Hippocampal formation (tissue), 2 donors: ENCODE results near the gene APOD.
"Not testable (repeated sequence)": the region's sequence is repeated elsewhere in the genome, so short reads cannot be mapped to it uniquely, and the experiment has no call there.

ENCODE experiments used
- DNase-seq, 2 donors: peaks; one replicate each; lab custom pipeline; 2025; lab: John Stamatoyannopoulos, UW

The APOD gene

GRCh38 chr3:195617784-195618659 lies 34.3 kb upstream of the APOD start:
- not testable (repeated sequence) for DNase-seq

- DNase-seq = not testable (repeated sequence)
These were observed 33.4 kb upstream of the APOD start for GRCh38 chr3:195617134-195617533.

GRCh38 chr3:195616681-195617080 lies 32.9 kb upstream of the APOD start:
- no peak for DNase-seq

GRCh38 chr3:195615952-195616537 lies 32.3 kb upstream of the APOD start:
- not testable (repeated sequence) for DNase-seq

GRCh38 chr3:195614672-195615504 lies 31.1 kb upstream of the APOD start:
- DNase-seq = not testable (repeated sequence)

GRCh38 chr3:195613468-195614069 lies 29.8 kb upstream of the APOD start:
- DNase-seq = no peak

GRCh38 chr3:195612075-195612800 lies 28.5 kb upstream of the APOD start:
- no peak for DNase-seq

GRCh38 chr3:195609229-195609628 lies 25.5 kb upstream of the APOD start:
- DNase-seq = no peak

GRCh38 chr3:195601785-195602184 lies 18.0 kb upstream of the APOD start:
- not testable (repeated sequence) for DNase-seq

GRCh38 chr3:195601382-195601781 lies 17.6 kb upstream of the APOD start:
- no peak for DNase-seq

GRCh38 chr3:195599926-195600325 lies 16.2 kb upstream of the APOD start:
- not testable (repeated sequence) for DNase-seq

GRCh38 chr3:195599516-195599915 lies 15.8 kb upstream of the APOD start:
- not testable (repeated sequence) for DNase-seq

- no peak for DNase-seq
These were observed 14.1 kb upstream of the APOD start for GRCh38 chr3:195597848-195598247.

GRCh38 chr3:195597229-195597628 lies 13.5 kb upstream of the APOD start:
- DNase-seq = no peak

- DNase-seq = no peak
These were observed 13.0 kb upstream of the APOD start for GRCh38 chr3:195596765-195597171.

- DNase-seq = no peak
These were observed 12.2 kb upstream of the APOD start for GRCh38 chr3:195595785-195596531.

GRCh38 chr3:195591852-195592251 lies 8.1 kb upstream of the APOD start:
- DNase-seq = no peak

- no peak for DNase-seq
These were observed 7.5 kb upstream of the APOD start for GRCh38 chr3:195591220-195591619.

- DNase-seq = not testable (repeated sequence)
These were observed 6.6 kb upstream of the APOD start for GRCh38 chr3:195590381-195590780.

GRCh38 chr3:195589796-195590195 lies 6.1 kb upstream of the APOD start:
- DNase-seq = not testable (repeated sequence)

GRCh38 chr3:195587824-195588223 lies 4.1 kb upstream of the APOD start:
- DNase-seq = no peak
